RCC 7860 (cell line): Measurements from ENCODE around the gene WASF2.
"Not testable (repeated sequence)": the region's sequence is repeated elsewhere in the genome, so short reads cannot be mapped to it uniquely, and the experiment has no call there.

ENCODE experiments used
- DNase-seq: peaks from one replicate; pipeline ENCODE4 v3.0.0-alpha.2; 2015; ENCODE audit warnings: low spot score
- FAIRE-seq: peaks from 2 replicates; lab custom pipeline; 2012; peaks lifted over from hg19 to GRCh38; lab: Jason Lieb, UNC

The WASF2 gene

GRCh38 chr1:27499142-27499541, 9.2 kb upstream of the WASF2 start:
- DNase-seq (no peak), FAIRE-seq (no peak)

GRCh38 chr1:27496604-27497155, 6.7 kb upstream of the WASF2 start:
- no peak for FAIRE-seq
- DNase-seq: no peak

GRCh38 chr1:27492796-27493195, 2.8 kb upstream of the WASF2 start:
- FAIRE-seq (no peak), DNase-seq (no peak)

GRCh38 chr1:27491748-27492700, 2.1 kb upstream of the WASF2 start:
- DNase-seq (no peak), FAIRE-seq (no peak)

GRCh38 chr1:27489501-27489972, 430 bp downstream of the WASF2 start:
- FAIRE-seq (no peak), DNase-seq (no peak)

- no peak for FAIRE-seq
- peak; percentile 24 for DNase-seq
Observed at GRCh38 chr1:27487966-27488884, 1.7 kb downstream of the WASF2 start.

- DNase-seq (no peak), FAIRE-seq (no peak)
Observed at GRCh38 chr1:27485363-27485762, 4.6 kb downstream of the WASF2 start.

GRCh38 chr1:27483659-27484058, 6.3 kb downstream of the WASF2 start:
- FAIRE-seq (no peak), DNase-seq (no peak)

GRCh38 chr1:27481994-27482620, 7.9 kb downstream of the WASF2 start:
- DNase-seq: no peak
- no peak for FAIRE-seq

GRCh38 chr1:27478098-27478497, 11.9 kb downstream of the WASF2 start:
- FAIRE-seq (no peak), DNase-seq (no peak)

GRCh38 chr1:27476237-27476636, 13.7 kb downstream of the WASF2 start:
- no peak for FAIRE-seq
- DNase-seq: no peak

- FAIRE-seq: no peak
- DNase-seq: no peak
Observed at GRCh38 chr1:27475720-27476119, 14.2 kb downstream of the WASF2 start.

GRCh38 chr1:27473755-27474154, 16.2 kb downstream of the WASF2 start:
- FAIRE-seq: no peak
- no peak for DNase-seq

- not testable (repeated sequence) for FAIRE-seq, DNase-seq
Observed at GRCh38 chr1:27472098-27472497, 17.9 kb downstream of the WASF2 start.

GRCh38 chr1:27471477-27471876, 18.5 kb downstream of the WASF2 start:
- DNase-seq (no peak), FAIRE-seq (no peak)

GRCh38 chr1:27469334-27469733, 20.6 kb downstream of the WASF2 start:
- no peak for FAIRE-seq
- DNase-seq: no peak

GRCh38 chr1:27468378-27468777, 21.6 kb downstream of the WASF2 start:
- DNase-seq, FAIRE-seq: not testable (repeated sequence)

GRCh38 chr1:27464926-27465647, 24.9 kb downstream of the WASF2 start:
- FAIRE-seq: no peak
- DNase-seq: no peak

GRCh38 chr1:27463916-27464315, 26.1 kb downstream of the WASF2 start:
- not testable (repeated sequence) for DNase-seq, FAIRE-seq

- FAIRE-seq, DNase-seq: not testable (repeated sequence)
Observed at GRCh38 chr1:27458521-27458920, 31.4 kb downstream of the WASF2 start.
